GM21447 (cell line): ENCODE measurements around the gene AKAP14.
"Not testable (repeated sequence)": the region's sequence is repeated elsewhere in the genome, so short reads cannot be mapped to it uniquely, and the experiment has no call there.

ENCODE experiments used
- ATAC-seq: cut with Tn5 transposase; IDR thresholded peaks from one replicate; pipeline ENCODE4 v1.9.1; 2021; ENCODE audit not compliant: unreplicated experiment

AKAP14 gene

DNA sequence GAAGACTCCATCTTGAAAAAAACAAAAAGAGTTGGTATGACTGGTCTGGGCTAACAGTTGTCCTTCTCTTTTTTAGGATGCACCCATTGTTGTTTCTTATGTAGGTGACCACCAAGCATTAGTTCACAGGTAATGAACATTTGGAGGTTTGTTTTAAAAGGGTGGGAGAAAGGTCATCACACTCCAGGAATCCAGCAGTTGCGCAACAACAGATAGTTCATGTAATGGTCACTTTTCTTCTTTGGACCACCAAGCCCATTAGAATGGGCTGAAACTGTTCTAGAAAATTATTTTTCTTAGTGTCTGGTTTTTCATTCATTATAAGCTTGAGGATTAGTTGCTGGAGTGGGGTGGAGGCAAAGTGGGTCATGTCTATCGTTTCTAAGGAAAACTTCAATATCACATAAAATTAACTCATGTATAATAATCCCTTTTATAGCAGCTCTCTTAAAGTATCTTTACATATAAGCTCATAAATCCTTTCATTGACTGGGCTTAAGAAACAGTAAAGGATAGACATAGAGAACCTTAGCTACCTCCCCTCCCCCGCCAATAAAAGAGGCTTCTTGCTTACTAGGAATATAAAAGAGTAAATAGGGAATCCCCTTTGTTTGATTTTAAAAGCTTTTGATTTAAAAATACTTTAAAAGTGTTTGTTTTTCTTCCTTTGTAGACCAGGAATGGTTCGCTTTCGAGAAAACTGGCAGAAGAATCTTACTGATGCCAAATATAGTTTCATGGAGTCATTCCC is 24.3 kb downstream of the AKAP14 start:
- ATAC-seq = no peak

DNA sequence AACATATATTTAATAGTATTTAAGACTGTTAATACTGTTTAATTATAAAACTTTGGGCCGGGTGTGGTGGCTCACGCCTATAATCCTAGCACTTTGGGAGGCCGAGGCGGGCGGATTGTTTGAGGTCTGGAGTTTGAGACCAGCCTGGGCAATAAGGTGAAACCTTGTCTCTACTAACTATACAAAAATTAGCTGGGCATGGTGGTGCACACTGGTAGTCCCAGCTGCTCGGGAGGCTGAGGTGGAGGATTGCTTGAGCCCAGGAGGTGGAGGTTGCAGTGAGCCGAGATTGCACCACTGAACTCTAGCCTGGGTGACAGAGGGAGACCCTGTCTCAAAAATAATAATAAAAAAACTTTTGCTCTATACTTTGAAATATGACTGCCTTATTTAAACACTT is 26.7 kb downstream of the AKAP14 start:
- not testable (repeated sequence) for ATAC-seq

DNA sequence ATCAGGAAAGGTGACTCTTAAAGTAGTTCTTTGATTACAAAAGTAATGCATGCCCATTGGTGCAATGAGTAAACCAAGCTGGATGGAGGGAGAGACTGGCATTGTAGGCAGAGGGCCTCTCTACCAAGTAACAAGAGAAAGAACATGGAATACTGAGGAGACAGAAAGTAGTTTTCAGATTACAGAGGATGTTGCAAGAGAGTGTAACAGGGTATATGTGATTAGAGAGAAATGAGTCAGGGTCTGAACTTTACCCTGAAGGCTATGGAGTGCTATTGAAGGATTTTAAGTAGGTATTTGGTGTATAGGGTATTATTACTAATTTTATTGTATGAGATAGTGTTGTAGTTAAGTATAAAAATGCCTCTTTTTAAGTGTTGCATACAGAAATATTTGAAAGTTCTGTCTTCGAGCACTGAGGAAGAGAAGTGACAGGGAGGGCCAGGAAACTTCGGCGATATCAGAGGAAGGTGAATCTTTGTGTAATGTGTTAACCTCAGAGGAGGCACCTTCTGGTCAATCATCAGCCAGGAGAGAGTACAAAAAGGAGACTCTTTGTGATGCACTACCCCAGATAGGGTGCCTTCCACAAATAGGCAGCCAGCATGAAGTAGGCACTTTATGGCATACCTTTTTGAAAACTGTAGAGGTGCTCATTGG is 39.7 kb downstream of the AKAP14 start:
- ATAC-seq = no peak

DNA sequence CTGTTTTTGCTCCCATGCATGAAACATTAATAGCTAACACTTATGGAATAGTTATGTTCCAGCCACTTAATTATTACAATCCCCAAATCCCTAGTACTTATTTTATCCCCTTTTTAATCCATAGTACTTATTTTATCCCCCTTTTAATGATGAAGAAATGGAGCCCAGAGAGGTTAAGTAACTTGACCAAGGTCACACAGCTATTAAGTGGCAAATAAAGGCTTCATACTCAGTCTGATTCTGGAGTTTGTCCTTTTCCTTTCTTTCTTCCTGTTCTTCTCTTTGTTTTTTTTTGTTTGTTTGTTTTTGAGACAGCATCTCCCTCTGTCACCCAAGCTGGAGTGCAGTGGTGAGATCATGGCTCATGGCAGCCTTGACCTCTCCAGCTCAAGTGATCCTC is 45.6 kb downstream of the AKAP14 start:
- ATAC-seq = no peak

DNA sequence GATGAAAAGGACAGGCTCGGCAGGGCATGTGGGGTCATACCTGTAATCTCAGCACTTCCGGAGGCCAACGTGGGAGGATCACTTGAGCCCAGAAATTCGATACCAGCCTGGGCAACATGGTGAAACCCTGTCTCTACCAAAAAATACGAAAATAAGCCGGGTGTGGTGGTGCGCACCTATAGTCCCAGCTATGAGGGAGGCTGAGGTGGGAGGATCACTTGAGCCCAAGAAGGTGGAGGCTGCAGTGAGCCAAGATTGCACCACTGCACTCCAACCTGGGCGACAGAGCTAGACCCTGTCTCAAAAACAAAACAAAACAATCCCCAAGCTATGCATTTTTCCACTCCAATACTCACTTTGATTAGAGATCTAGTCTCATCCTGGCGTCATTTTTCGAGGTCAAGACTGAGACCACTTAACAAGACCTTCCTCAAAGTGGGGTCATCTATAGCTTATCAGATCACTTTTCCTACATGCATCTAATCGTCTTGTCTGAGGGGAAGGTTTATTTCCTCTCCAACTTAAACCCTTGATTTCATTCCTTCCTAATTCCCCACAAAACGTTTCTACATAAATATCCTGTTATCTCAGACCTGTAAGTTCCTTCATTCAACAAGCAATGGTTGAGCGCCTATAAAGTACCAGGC is 46.6 kb downstream of the AKAP14 start:
- no peak for ATAC-seq

DNA sequence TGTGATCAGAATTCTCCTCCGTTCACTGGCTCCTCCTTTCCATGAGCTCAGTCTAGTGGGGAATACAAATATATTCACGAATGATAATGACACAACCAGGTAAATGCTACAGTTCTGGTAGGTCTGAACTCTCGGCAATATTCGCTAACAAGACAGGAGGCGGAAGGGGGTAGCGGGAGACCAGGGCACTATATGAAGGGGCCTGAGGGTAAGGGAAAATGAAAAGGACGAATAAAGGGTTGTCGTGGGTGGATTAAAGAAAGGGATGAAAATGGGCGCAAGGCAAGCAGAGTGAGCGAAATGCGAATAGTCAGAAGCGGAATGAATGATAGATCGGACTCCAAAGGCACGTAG is 47.1 kb downstream of the AKAP14 start:
- ATAC-seq = peak; percentile 22

DNA sequence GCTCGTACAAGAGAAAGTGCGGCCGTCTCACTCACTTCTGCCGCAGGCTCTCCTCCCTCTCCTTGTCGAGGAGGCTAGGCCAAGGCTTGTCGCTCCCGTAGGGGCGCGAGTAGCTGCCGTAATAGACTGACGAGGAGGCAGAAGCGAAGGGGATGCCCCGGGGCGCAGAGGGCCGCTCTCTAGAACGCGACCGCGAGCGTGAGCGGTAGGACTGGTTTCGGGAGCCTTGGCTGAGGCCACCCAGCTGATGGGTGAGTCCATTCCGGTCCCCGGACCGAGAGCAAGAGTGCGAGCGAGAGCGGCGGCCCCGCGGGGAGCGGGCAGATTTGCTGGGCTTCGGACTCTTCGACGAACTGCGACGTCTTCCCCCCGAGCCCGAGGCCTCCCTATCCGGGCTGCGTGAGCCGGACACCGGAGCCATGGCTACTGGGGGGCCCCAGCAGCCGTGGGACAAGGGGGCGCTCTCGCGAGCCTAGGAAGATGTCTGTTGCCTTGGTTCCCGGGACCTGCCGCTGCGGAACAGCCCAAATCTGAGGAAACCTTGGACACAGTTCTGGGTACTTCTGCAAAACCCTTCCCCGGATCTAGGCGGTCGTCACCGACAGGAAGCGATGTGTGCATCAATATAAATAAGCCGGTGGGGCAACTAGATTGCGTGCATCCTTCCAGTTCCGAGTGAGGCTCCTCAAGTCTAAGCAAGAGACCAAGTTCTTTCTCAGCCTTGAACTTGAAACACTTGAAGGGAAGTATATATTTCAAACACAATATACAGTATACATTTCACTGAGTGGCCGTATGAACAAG is 47.7 kb downstream of the AKAP14 start, which contains the start of gene NKAP:
Gene NKAP (minus strand): TSS at position 567 of the 804 bp plus-strand sequence. CDS start 146 bp downstream, at position 421.
- ATAC-seq = peak; percentile 85

DNA sequence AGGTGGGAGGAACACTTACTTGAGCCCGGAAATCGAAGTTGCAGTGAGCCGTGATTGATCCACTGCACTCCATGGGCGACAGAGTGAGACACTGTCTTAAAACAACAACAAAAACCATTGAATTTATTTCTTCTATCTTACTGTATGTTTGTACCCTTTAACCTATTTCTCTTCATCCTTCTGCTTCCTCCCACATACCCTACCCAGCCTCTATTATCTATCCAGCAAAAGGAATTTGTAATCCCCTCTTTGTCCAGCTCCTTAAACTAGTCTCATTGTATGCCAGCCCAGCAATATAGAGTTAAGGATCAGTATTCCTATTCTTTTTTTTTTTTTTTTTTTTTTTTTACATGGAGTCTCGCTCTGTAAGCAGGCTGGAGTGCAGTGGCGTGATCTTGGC is 49.8 kb downstream of the AKAP14 start:
- no peak for ATAC-seq

DNA sequence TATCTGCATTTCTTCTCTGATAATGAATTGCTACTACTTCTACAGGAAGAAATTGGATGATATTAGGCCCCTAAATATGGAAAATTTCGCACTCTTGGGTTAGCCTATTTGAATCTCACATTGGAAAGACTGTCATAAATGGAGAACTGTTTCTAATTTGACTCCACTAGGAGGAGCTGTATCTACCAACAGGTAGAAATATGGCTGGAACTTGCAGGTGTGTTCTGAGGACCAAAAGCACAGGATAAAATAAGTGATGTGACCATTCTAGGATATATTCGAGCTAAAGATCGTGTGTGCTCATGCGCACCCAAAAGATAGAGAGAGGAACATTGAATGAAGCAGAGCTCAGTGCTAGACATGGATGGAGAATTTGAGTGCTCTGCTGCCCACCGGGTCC is 52.7 kb downstream of the AKAP14 start:
- no peak for ATAC-seq

DNA sequence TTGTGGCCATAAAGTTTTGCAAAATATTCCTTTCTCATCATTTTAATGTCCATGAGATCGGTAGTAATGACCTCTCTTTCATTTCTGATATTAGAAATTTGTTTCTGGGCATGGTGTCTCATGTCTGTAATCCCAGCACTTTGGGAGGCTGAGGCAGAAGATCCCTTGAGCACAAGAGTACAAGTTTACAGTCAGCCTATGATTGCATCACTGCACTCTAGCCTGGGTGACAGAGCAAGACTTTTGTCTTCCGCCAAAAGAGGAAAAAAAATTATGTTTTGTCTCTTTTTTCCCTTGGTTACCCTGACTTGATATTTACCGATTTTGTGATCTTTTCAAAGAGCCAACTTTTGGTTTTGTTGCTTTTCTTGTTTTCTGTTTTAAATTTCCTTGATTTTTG is 58.7 kb downstream of the AKAP14 start:
- no peak for ATAC-seq

DNA sequence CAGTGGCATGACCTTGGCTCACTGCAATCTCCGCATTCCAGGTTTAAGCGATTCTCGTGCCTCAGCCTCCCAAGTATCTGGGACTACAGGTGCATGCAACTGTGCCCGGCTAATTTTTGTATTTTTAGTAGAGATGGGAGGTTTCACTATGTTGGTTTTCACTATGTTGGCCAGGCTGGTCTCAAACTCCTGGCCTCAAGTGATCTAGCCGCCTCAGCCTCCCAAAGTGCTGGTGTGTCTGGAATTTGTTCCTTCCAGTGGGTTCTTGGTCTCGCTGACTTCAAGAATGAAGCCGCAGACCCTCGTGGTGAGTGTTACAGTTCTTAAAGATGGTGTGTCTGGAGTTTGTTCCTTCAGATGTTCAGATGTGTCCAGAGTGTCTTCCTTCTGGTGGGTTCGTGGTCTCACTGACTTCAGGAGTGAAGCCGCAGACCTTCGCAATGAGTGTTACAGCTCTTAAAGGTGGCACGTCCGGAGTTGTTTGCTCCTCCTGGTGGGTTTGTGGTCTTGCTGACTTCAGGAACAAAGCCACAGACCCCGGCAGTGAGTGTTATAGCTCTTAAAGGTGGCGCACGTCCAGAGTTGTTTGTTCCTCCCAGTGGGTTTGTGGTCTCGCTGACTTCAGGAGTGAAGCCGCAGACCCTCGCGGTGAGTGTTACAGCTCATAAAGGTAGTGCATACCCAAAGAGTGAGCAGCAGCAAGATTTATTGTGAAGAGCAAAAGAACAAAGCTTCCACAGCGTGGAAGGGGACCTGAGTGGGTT is 60.3 kb downstream of the AKAP14 start:
- ATAC-seq = not testable (repeated sequence)

DNA sequence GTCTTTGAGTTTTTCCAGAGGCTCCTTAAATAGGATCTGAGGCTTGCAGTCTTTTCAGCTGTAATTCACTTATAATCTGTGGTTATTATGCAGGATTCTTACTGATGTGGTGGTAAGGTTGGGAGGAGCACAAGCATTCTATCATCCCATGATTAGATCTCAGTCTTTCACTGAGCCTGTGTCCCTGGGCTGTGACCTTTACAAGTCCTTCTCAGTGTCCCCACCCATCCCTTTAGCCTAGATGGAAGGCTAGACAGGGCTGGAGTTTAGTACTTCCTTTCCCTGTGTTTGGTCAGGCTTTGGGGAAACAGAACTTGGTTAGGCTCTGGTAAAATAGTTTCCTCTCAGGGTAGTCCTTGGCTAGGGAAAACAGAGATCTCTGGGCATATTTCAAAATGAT is 64.9 kb downstream of the AKAP14 start:
- ATAC-seq = no peak

DNA sequence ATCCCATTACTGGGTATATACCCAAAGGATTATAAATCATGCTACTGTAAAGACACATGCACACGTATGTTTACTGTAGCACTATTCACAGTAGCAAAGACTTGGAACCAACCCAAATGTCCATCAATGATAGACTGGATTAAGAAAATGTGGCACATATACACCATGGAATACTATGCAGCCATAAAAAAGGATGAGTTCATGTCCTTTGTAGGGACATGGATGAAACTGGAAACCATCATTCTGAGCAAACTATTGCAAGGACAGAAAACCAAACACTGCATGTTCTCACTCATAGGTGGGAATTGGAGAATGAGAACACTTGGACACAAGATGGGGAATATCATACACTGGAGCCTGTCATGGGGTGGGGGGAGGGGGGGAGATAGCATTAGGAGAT is 71.1 kb downstream of the AKAP14 start:
- not testable (repeated sequence) for ATAC-seq
